ENCODE data around the gene CBFA2T3. TPM values are rescaled to one million over a fixed set of nuclear protein-coding genes. Genes with fewer than 3 reads are reported as not detected.

The CBFA2T3 gene
- total and polyA plus RNA-seq, 2 donors = 11.2 to 19.1 TPM

- Histone ChIP-seq H3K4me1 (ENCODE audit: control insufficient read depth in 2 of 2, insufficient read depth in 2 of 2, low read length in 2 of 2) (peaks cover 0 to 24% of the 10 kb centered on the region in 2 donors), H3K36me3 (ENCODE audit: control insufficient read depth in 2 of 2, insufficient read depth in 2 of 2, low read length in 1 of 2) (peaks cover 90 to 92% of the 10 kb centered on the region in 2 donors), H3K4me3 (ENCODE audit: low read length in 2 of 2) (no peak overlapping the region), H3K27me3 (ENCODE audit: control insufficient read depth in 2 of 2, insufficient read depth in 1 of 2, low read length in 1 of 2) (no peaks in the 10 kb centered on the region), H3K9me3 (ENCODE audit: control insufficient read depth in 2 of 2, insufficient read depth in 1 of 2, low read length in 1 of 2) (peaks cover 1 to 3% of the 10 kb centered on the region in 2 donors), H3K27ac (ENCODE audit: low read depth in 1 of 2, low read length in 1 of 2) (no peak overlapping the region)
- DNase-seq (ENCODE audit: low read depth in 6 of 9, low spot score in 9 of 9) = no peak
- 99% methylated on average over 16 of the region's 16 CpGs for WGBS
Measured at GRCh38 chr16:88913001-88913612, 63.9 kb downstream of the CBFA2T3 start.

GRCh38 chr16:88912556-88912955 is 64.5 kb downstream of the CBFA2T3 start:
- no peak for DNase-seq (ENCODE audit: low read depth in 6 of 9, low spot score in 9 of 9)
- WGBS = 95% methylated on average over 15 of the region's 15 CpGs
- Histone ChIP-seq H3K36me3 (ENCODE audit: control insufficient read depth in 2 of 2, insufficient read depth in 2 of 2, low read length in 1 of 2) (peaks cover 87 to 88% of the 10 kb centered on the region in 2 donors), H3K4me3 (ENCODE audit: low read length in 2 of 2) (no peak overlapping the region), H3K27me3 (ENCODE audit: control insufficient read depth in 2 of 2, insufficient read depth in 1 of 2, low read length in 1 of 2) (no peaks in the 10 kb centered on the region), H3K4me1 (ENCODE audit: control insufficient read depth in 2 of 2, insufficient read depth in 2 of 2, low read length in 2 of 2) (peaks cover 0 to 23% of the 10 kb centered on the region in 2 donors), H3K9me3 (ENCODE audit: control insufficient read depth in 2 of 2, insufficient read depth in 1 of 2, low read length in 1 of 2) (peaks cover 1 to 3% of the 10 kb centered on the region in 2 donors), H3K27ac (ENCODE audit: low read depth in 1 of 2, low read length in 1 of 2) (no peak overlapping the region)

- H3K27me3 ChIP-seq (ENCODE audit: control insufficient read depth in 2 of 2, insufficient read depth in 1 of 2, low read length in 1 of 2) = no peaks in the 10 kb centered on the region
- DNase-seq (ENCODE audit: low read depth in 6 of 9, low spot score in 9 of 9) = no peak
- H3K9me3 ChIP-seq (ENCODE audit: control insufficient read depth in 2 of 2, insufficient read depth in 1 of 2, low read length in 1 of 2) = peaks cover under 1 to 1% of the 10 kb centered on the region in 2 donors
- peaks cover 81 to 86% of the 10 kb centered on the region in 2 donors for H3K36me3 ChIP-seq (ENCODE audit: control insufficient read depth in 2 of 2, insufficient read depth in 2 of 2, low read length in 1 of 2)
- WGBS = 97% methylated on average over 16 of the region's 16 CpGs
- peaks cover 0 to 24% of the 10 kb centered on the region in 2 donors for H3K4me1 ChIP-seq (ENCODE audit: control insufficient read depth in 2 of 2, insufficient read depth in 2 of 2, low read length in 2 of 2)
- no peak overlapping the region for H3K27ac ChIP-seq (ENCODE audit: low read depth in 1 of 2, low read length in 1 of 2)
- no peak overlapping the region for H3K4me3 ChIP-seq (ENCODE audit: low read length in 2 of 2)
Measured at GRCh38 chr16:88911946-88912310, 65.1 kb downstream of the CBFA2T3 start.

GRCh38 chr16:88911136-88911945 is 65.7 kb downstream of the CBFA2T3 start:
- Histone ChIP-seq H3K4me3 (ENCODE audit: low read length in 2 of 2) (no peak overlapping the region), H3K27ac (ENCODE audit: low read depth in 1 of 2, low read length in 1 of 2) (no peak overlapping the region), H3K27me3 (ENCODE audit: control insufficient read depth in 2 of 2, insufficient read depth in 1 of 2, low read length in 1 of 2) (no peaks in the 10 kb centered on the region), H3K9me3 (ENCODE audit: control insufficient read depth in 2 of 2, insufficient read depth in 1 of 2, low read length in 1 of 2) (peaks cover 0 to 1% of the 10 kb centered on the region in 2 donors), H3K36me3 (ENCODE audit: control insufficient read depth in 2 of 2, insufficient read depth in 2 of 2, low read length in 1 of 2) (peaks cover 75 to 84% of the 10 kb centered on the region in 2 donors), H3K4me1 (ENCODE audit: control insufficient read depth in 2 of 2, insufficient read depth in 2 of 2, low read length in 2 of 2) (peaks cover 0 to 25% of the 10 kb centered on the region in 2 donors)
- 94% methylated on average over 36 of the region's 36 CpGs for WGBS
- no peak for DNase-seq (ENCODE audit: low read depth in 6 of 9, low spot score in 9 of 9)

GRCh38 chr16:88910284-88911135 is 66.5 kb downstream of the CBFA2T3 start:
- Histone ChIP-seq H3K4me3 (ENCODE audit: low read length in 2 of 2) (no peak overlapping the region), H3K4me1 (ENCODE audit: control insufficient read depth in 2 of 2, insufficient read depth in 2 of 2, low read length in 2 of 2) (peaks cover 0 to 32% of the 10 kb centered on the region in 2 donors)
- DNase-seq (ENCODE audit: low read depth in 6 of 9, low spot score in 9 of 9) = no peak

DNA sequence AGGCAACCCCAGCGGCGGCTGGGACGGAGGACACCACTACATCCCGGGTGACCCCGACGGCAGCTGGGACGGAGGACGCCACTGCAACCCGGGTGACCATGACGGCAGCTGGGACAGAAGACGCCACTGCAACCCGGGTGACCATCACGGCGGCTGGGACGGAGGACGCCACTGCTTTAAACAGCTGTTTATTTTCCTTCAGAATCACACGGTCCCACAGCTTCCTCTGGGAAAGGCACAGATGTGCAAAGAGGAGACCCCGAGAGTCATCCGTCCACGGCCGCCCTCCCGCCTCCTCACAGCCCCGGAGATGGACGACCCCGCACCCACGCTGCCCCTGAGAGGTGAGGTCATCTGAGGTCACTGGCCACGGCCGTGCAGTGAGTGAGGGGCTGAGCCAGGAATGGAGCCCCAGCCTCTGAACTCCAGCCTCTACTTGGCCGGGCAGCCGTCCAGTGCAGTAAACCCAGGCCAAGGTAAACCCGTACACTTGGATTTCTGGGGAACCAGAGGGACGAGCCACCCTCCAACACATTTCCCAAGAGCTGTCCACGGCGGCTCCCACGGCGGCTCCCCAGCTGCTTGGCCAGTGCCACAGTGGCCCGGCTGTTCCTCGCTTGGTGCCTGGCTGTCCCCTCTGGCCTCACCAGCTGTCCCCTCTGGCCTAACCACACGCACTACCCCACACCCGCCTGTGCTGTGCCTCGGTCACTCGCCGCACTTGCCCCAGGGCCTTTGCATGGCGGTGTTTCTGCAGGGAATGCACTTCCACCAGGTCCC is 67.4 kb downstream of the CBFA2T3 start:
- no peaks in the 10 kb centered on the region for H3K27me3 ChIP-seq (ENCODE audit: control insufficient read depth in 2 of 2, insufficient read depth in 1 of 2, low read length in 1 of 2)
- H3K4me1 ChIP-seq (ENCODE audit: control insufficient read depth in 2 of 2, insufficient read depth in 2 of 2, low read length in 2 of 2) = peaks cover 0 to 31% of the 10 kb centered on the region in 2 donors
- H3K36me3 ChIP-seq (ENCODE audit: control insufficient read depth in 2 of 2, insufficient read depth in 2 of 2, low read length in 1 of 2) = peaks cover 73 to 82% of the 10 kb centered on the region in 2 donors
- no peak for DNase-seq (ENCODE audit: low read depth in 6 of 9, low spot score in 9 of 9)
- no peak overlapping the region for H3K4me3 ChIP-seq (ENCODE audit: low read length in 2 of 2)
- no peak overlapping the region for H3K27ac ChIP-seq (ENCODE audit: low read depth in 1 of 2, low read length in 1 of 2)
- peaks cover 0 to 1% of the 10 kb centered on the region in 2 donors for H3K9me3 ChIP-seq (ENCODE audit: control insufficient read depth in 2 of 2, insufficient read depth in 1 of 2, low read length in 1 of 2)
- WGBS = 94% methylated on average over 44 of the region's 44 CpGs

More at GRCh38 chr16:88910284-88911135, 66.5 kb downstream of the CBFA2T3 start:
- H3K9me3 ChIP-seq (ENCODE audit: control insufficient read depth in 2 of 2, insufficient read depth in 1 of 2, low read length in 1 of 2) = peaks cover 0 to 1% of the 10 kb centered on the region in 2 donors
- no peaks in the 10 kb centered on the region for H3K27me3 ChIP-seq (ENCODE audit: control insufficient read depth in 2 of 2, insufficient read depth in 1 of 2, low read length in 1 of 2)
- WGBS = 95% methylated on average over 26 of the region's 26 CpGs
- no peak overlapping the region for H3K27ac ChIP-seq (ENCODE audit: low read depth in 1 of 2, low read length in 1 of 2)
- peaks cover 71 to 76% of the 10 kb centered on the region in 2 donors for H3K36me3 ChIP-seq (ENCODE audit: control insufficient read depth in 2 of 2, insufficient read depth in 2 of 2, low read length in 1 of 2)

DNA sequence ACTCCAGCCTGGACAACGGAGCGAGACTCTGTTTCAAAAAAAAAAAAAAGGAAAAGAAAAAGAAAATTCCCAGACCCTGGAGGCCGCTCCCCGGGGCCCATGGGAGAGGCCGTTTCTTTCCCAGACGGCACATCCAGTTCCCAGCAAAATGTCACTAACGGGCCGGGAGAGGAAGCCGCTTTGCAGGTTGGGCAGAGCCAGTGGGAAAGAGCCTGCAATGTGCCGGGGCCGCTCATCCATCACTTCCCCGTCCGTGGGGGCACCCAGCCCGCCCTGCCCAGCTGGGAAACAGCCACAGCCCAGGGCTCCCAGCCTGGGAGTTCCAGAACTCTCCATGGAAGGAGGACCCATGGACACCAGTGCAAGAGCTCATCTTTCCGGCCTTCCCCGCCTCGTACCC is 68.7 kb downstream of the CBFA2T3 start:
- Histone ChIP-seq H3K9me3 (ENCODE audit: control insufficient read depth in 2 of 2, insufficient read depth in 1 of 2, low read length in 1 of 2) (no peaks in the 10 kb centered on the region), H3K27ac (ENCODE audit: low read depth in 1 of 2, low read length in 1 of 2) (no peak overlapping the region), H3K4me1 (ENCODE audit: control insufficient read depth in 2 of 2, insufficient read depth in 2 of 2, low read length in 2 of 2) (peaks cover 0 to 28% of the 10 kb centered on the region in 2 donors), H3K27me3 (ENCODE audit: control insufficient read depth in 2 of 2, insufficient read depth in 1 of 2, low read length in 1 of 2) (no peaks in the 10 kb centered on the region), H3K36me3 (ENCODE audit: control insufficient read depth in 2 of 2, insufficient read depth in 2 of 2, low read length in 1 of 2) (peaks cover 73 to 81% of the 10 kb centered on the region in 2 donors), H3K4me3 (ENCODE audit: low read length in 2 of 2) (no peak overlapping the region)
- 98% methylated on average over 17 of the region's 17 CpGs for WGBS
- no peak for DNase-seq (ENCODE audit: low read depth in 6 of 9, low spot score in 9 of 9)

DNA sequence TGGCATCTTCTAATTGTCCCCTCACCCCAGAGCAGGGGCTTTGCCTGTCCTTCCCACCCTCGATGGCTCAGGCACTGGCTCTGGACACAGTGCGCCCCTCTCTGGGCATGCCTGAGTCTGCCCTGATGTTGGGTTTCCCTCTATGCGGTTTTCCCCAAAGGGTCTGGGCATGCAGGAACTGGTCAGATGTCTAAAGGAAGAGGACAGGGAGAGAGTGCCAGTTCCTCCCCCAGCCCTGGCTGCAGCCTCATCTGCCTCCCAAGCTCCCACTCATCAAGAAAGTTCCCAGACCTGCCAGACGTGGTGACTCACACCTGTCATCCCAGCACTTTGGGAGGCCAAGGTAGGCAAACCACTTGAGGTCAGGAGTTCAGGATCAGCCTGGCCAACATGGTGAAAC is 69.2 kb downstream of the CBFA2T3 start:
- Histone ChIP-seq H3K4me1 (ENCODE audit: control insufficient read depth in 2 of 2, insufficient read depth in 2 of 2, low read length in 2 of 2) (peaks cover 0 to 28% of the 10 kb centered on the region in 2 donors), H3K27me3 (ENCODE audit: control insufficient read depth in 2 of 2, insufficient read depth in 1 of 2, low read length in 1 of 2) (no peaks in the 10 kb centered on the region), H3K27ac (ENCODE audit: low read depth in 1 of 2, low read length in 1 of 2) (no peak overlapping the region), H3K36me3 (ENCODE audit: control insufficient read depth in 2 of 2, insufficient read depth in 2 of 2, low read length in 1 of 2) (peaks cover 73 to 81% of the 10 kb centered on the region in 2 donors), H3K9me3 (ENCODE audit: control insufficient read depth in 2 of 2, insufficient read depth in 1 of 2, low read length in 1 of 2) (peaks cover 0 to 2% of the 10 kb centered on the region in 2 donors), H3K4me3 (ENCODE audit: low read length in 2 of 2) (no peak overlapping the region)
- DNase-seq (ENCODE audit: low read depth in 6 of 9, low spot score in 9 of 9) = no peak
- 86% methylated on average over 4 of the region's 4 CpGs for WGBS

All from thymus (tissue), 11 donors.